Measurements from ENCODE around the gene SGK1. TPM values are rescaled to one million over a fixed set of nuclear protein-coding genes. Genes with fewer than 3 reads are reported as not detected.
"Not testable (repeated sequence)": the region's sequence is repeated elsewhere in the genome, so short reads cannot be mapped to it uniquely, and the experiment has no call there.

Gene SGK1
- total and polyA plus RNA-seq, 5 donors from 2014 or later, result 3.6 to 193 (median 4.1) TPM

- H3K27me3 Mint-ChIP-seq, result no peaks in the 10 kb centered on the region
- peak overlapping the region; percentile 7 to 84 (median 45) for H3K27ac Mint-ChIP-seq
- DNase-seq (no peak), ATAC-seq (ENCODE audit: low read depth in 2 of 2) (no peak)
- peaks cover 16 to 21% (median 18%) of the 10 kb centered on the region in 4 donors for H3K4me1 Mint-ChIP-seq
- no peaks in the 10 kb centered on the region for H3K36me3 ChIP-seq (ENCODE audit: control insufficient read depth, insufficient read depth, low read length)
- no peaks in the 10 kb centered on the region for H3K27me3 ChIP-seq (ENCODE audit: control insufficient read depth, insufficient read depth, low read length)
- peaks cover 14% of the 10 kb centered on the region for H3K4me1 ChIP-seq (ENCODE audit: control insufficient read depth, insufficient read depth, low read length, poor library complexity, severe bottlenecking)
- H3K4me3 ChIP-seq (ENCODE audit: low read depth, low read length), result no peak overlapping the region
- no peak overlapping the region for H3K27ac ChIP-seq (ENCODE audit: insufficient read depth, low read length, poor library complexity, severe bottlenecking)
- peak overlapping the region in 1 of 4 donors; percentile 4 for H3K4me3 Mint-ChIP-seq
- no peaks in the 10 kb centered on the region for H3K9me3 ChIP-seq (ENCODE audit: control insufficient read depth in 2 of 2, low read length in 2 of 2)
- H3K9me3 Mint-ChIP-seq, result no peaks in the 10 kb centered on the region
- H3K36me3 Mint-ChIP-seq, result no peaks in the 10 kb centered on the region
These were observed 29.9 kb downstream of the SGK1 start for GRCh38 chr6:134287859-134288537.

DNA sequence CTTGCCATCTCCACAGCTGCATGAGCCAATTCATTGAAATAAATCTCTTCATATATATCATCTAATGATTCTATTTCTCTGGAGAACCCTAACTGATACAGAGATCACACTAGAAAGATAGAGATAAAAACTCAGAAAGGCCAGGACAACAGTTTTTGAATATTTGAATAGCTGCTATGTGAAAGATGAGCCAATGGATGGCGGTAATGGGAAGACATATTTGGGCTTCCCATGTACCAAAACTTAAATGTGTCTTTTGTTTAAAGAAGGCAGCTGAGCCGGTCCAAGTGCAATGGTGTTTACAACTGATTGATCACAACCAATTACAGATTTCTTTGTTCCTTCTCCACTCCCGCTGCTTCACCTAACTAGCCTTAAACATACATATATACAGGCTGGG, 35.1 kb downstream of the SGK1 start:
- DNase-seq (no peak), ATAC-seq (ENCODE audit: low read depth in 2 of 2) (no peak)
- Histone ChIP-seq H3K4me1 (ENCODE audit: control insufficient read depth, insufficient read depth, low read length, poor library complexity, severe bottlenecking) (no peaks in the 10 kb centered on the region), H3K4me3 (ENCODE audit: low read depth, low read length) (no peak overlapping the region), H3K9me3 (ENCODE audit: control insufficient read depth in 2 of 2, low read length in 2 of 2) (no peaks in the 10 kb centered on the region), H3K27ac (ENCODE audit: insufficient read depth, low read length, poor library complexity, severe bottlenecking) (no peak overlapping the region), H3K27me3 (ENCODE audit: control insufficient read depth, insufficient read depth, low read length) (no peaks in the 10 kb centered on the region), H3K36me3 (ENCODE audit: control insufficient read depth, insufficient read depth, low read length) (no peaks in the 10 kb centered on the region)
- Mint-ChIP-seq H3K4me3 (no peak overlapping the region), H3K4me1 (peaks cover 2 to 14% (median 8%) of the 10 kb centered on the region in 4 donors), H3K9me3 (no peaks in the 10 kb centered on the region), H3K27ac (no peak overlapping the region), H3K36me3 (no peaks in the 10 kb centered on the region), H3K27me3 (no peaks in the 10 kb centered on the region)

DNA sequence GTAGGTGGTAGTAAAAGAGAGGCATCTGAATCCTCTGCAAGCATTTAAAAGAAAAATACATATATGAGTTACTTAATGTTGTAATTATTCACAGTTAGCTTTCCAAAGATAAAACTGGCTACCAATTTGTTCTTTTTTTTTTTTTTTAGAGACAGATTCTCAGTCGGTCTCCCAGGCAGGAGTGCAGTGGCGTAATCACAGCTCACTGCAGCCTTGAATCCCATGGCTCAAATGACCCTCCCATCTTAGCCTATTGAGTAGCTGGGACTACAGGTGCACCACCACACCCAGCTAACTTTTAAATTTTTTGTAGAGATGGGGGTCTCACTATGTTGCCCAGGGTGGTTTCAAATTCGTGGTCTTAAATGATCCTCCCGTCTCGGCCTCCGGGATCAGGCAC, 36.5 kb downstream of the SGK1 start:
- Mint-ChIP-seq H3K9me3 (no peaks in the 10 kb centered on the region), H3K4me1 (peaks cover 9 to 24% (median 18%) of the 10 kb centered on the region in 4 donors), H3K4me3 (no peak overlapping the region), H3K36me3 (no peaks in the 10 kb centered on the region), H3K27ac (no peak overlapping the region), H3K27me3 (no peaks in the 10 kb centered on the region)
- Histone ChIP-seq H3K9me3 (ENCODE audit: control insufficient read depth in 2 of 2, low read length in 2 of 2) (no peaks in the 10 kb centered on the region), H3K27me3 (ENCODE audit: control insufficient read depth, insufficient read depth, low read length) (no peaks in the 10 kb centered on the region), H3K27ac (ENCODE audit: insufficient read depth, low read length, poor library complexity, severe bottlenecking) (no peak overlapping the region), H3K36me3 (ENCODE audit: control insufficient read depth, insufficient read depth, low read length) (no peaks in the 10 kb centered on the region), H3K4me1 (ENCODE audit: control insufficient read depth, insufficient read depth, low read length, poor library complexity, severe bottlenecking) (peaks cover 13% of the 10 kb centered on the region), H3K4me3 (ENCODE audit: low read depth, low read length) (no peak overlapping the region)
- no peak for DNase-seq
- ATAC-seq (ENCODE audit: low read depth in 2 of 2), result no peak

- no peaks in the 10 kb centered on the region for H3K27me3 Mint-ChIP-seq
- H3K27me3 ChIP-seq (ENCODE audit: control insufficient read depth, insufficient read depth, low read length), result no peaks in the 10 kb centered on the region
- H3K9me3 Mint-ChIP-seq, result no peaks in the 10 kb centered on the region
- DNase-seq, result no peak
- H3K36me3 ChIP-seq (ENCODE audit: control insufficient read depth, insufficient read depth, low read length), result no peaks in the 10 kb centered on the region
- peaks cover 16% of the 10 kb centered on the region for H3K4me1 ChIP-seq (ENCODE audit: control insufficient read depth, insufficient read depth, low read length, poor library complexity, severe bottlenecking)
- no peak overlapping the region for H3K27ac Mint-ChIP-seq
- H3K4me3 ChIP-seq (ENCODE audit: low read depth, low read length), result no peak overlapping the region
- no peaks in the 10 kb centered on the region for H3K9me3 ChIP-seq (ENCODE audit: control insufficient read depth in 2 of 2, low read length in 2 of 2)
- no peak for ATAC-seq (ENCODE audit: low read depth in 2 of 2)
- H3K4me3 Mint-ChIP-seq, result no peak overlapping the region
- H3K4me1 Mint-ChIP-seq, result peaks cover 19 to 36% (median 28%) of the 10 kb centered on the region in 4 donors
- H3K27ac ChIP-seq (ENCODE audit: insufficient read depth, low read length, poor library complexity, severe bottlenecking), result no peak overlapping the region
- no peaks in the 10 kb centered on the region for H3K36me3 Mint-ChIP-seq
These were observed 39.9 kb downstream of the SGK1 start for GRCh38 chr6:134278000-134278399.

DNA sequence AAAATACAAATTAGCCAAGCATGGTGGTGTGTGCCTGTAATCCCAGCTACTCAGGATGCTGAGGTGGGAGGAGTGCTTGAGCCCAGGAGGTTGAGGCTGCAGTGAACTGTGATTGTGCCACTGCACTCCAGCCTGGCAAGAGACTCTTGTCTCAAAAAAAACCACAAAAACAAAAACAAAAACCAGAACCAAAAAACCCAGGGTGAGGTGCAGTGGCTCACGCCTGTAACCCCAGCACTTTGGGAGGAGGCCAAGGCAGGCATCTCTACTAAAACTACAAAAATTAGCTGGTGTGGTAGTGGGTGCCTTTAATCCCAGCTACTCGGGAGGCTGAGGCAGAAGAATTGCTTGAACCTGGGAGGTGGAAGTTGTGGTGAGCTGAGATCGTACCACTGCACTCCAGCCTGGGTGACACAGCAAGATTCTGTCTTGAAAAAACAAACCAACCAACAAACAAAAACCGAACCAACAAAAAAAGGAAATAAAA, 41.0 kb downstream of the SGK1 start:
- DNase-seq, result peak in 1 of 3 donors; percentile 43
- peak overlapping the region in 3 of 4 donors; percentile 14 to 53 (median 31) for H3K4me3 Mint-ChIP-seq
- not testable (repeated sequence) for H3K9me3 ChIP-seq (ENCODE audit: control insufficient read depth in 2 of 2, low read length in 2 of 2); H3K27me3 Mint-ChIP-seq; H3K27me3 ChIP-seq (ENCODE audit: control insufficient read depth, insufficient read depth, low read length); H3K9me3 Mint-ChIP-seq; H3K27ac ChIP-seq (ENCODE audit: insufficient read depth, low read length, poor library complexity, severe bottlenecking); H3K36me3 Mint-ChIP-seq; H3K36me3 ChIP-seq (ENCODE audit: control insufficient read depth, insufficient read depth, low read length)
- ATAC-seq (ENCODE audit: low read depth in 2 of 2), result peak; percentile 12 to 37
- Histone ChIP-seq H3K4me3 (ENCODE audit: low read depth, low read length) (peak overlapping the region; percentile 28), H3K4me1 (ENCODE audit: control insufficient read depth, insufficient read depth, low read length, poor library complexity, severe bottlenecking) (peaks cover 25% of the 10 kb centered on the region)
- peaks cover 23 to 45% (median 34%) of the 10 kb centered on the region in 4 donors for H3K4me1 Mint-ChIP-seq
- peak overlapping the region; percentile 51 to 85 (median 70) for H3K27ac Mint-ChIP-seq

DNA sequence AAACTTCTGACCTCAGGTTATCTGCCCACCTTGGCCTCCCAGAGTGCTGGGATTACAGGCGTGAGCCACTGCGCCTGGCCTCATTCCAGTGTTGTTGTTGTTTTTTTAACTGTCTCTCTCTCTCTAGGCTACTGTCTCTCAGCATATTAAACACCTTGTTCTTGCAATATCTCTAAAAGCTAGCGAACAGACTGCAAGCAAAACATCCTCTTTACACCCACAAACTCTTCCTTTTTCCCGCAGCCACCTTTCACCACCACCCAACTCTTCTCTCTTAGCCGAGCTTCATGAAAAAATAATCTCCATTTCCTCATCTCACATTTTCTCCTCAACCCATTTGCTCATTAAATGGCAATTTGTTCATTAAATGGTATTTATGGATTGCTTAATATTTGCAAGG, 45.5 kb downstream of the SGK1 start:
- Mint-ChIP-seq H3K9me3 (no peaks in the 10 kb centered on the region), H3K4me1 (peaks cover 19 to 38% (median 29%) of the 10 kb centered on the region in 4 donors), H3K4me3 (peak overlapping the region in 2 of 4 donors; percentile 47 to 49), H3K36me3 (no peaks in the 10 kb centered on the region), H3K27me3 (no peaks in the 10 kb centered on the region), H3K27ac (peak overlapping the region in 2 of 3 donors; percentile 54 to 83)
- Histone ChIP-seq H3K27ac (ENCODE audit: insufficient read depth, low read length, poor library complexity, severe bottlenecking) (no peak overlapping the region), H3K36me3 (ENCODE audit: control insufficient read depth, insufficient read depth, low read length) (no peaks in the 10 kb centered on the region), H3K9me3 (ENCODE audit: control insufficient read depth in 2 of 2, low read length in 2 of 2) (no peaks in the 10 kb centered on the region), H3K27me3 (ENCODE audit: control insufficient read depth, insufficient read depth, low read length) (no peaks in the 10 kb centered on the region), H3K4me1 (ENCODE audit: control insufficient read depth, insufficient read depth, low read length, poor library complexity, severe bottlenecking) (peaks cover 21% of the 10 kb centered on the region), H3K4me3 (ENCODE audit: low read depth, low read length) (peak overlapping the region; percentile 41)
- DNase-seq, result peak in 1 of 3 donors; percentile 36
- peak in 1 of 2 donors; percentile 11 for ATAC-seq (ENCODE audit: low read depth in 2 of 2)

DNA sequence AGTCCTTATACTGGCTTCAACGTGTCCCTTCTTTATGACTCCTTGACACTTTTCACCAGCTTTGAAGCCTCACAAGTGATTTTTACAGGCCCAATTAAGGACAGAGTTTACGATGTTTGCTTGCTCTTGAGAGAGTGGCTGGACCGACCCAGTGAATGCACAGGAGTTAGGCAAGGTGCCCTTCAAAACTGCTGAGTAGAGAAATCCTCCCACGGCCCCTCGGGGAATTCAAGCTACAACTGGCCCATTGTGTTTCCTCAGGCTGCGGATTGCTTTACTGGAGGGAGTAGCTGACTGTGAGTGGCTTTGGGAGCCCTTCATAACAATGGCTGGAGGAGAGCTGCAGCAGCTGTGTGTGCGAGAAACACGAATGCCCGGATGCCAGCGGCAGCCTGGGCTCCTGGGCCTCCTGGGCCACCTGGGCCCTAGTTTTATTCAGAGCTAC, 50.0 kb downstream of the SGK1 start:
- no peak overlapping the region for H3K4me3 ChIP-seq (ENCODE audit: low read depth, low read length)
- no peak overlapping the region for H3K27ac ChIP-seq (ENCODE audit: insufficient read depth, low read length, poor library complexity, severe bottlenecking)
- no peak for ATAC-seq (ENCODE audit: low read depth in 2 of 2)
- H3K27me3 ChIP-seq (ENCODE audit: control insufficient read depth, insufficient read depth, low read length), result no peaks in the 10 kb centered on the region
- peaks cover 6 to 14% (median 10%) of the 10 kb centered on the region in 4 donors for H3K4me1 Mint-ChIP-seq
- DNase-seq, result no peak
- H3K36me3 Mint-ChIP-seq, result no peaks in the 10 kb centered on the region
- no peak overlapping the region for H3K4me3 Mint-ChIP-seq
- no peaks in the 10 kb centered on the region for H3K9me3 Mint-ChIP-seq
- no peaks in the 10 kb centered on the region for H3K27me3 Mint-ChIP-seq
- H3K36me3 ChIP-seq (ENCODE audit: control insufficient read depth, insufficient read depth, low read length), result no peaks in the 10 kb centered on the region
- H3K4me1 ChIP-seq (ENCODE audit: control insufficient read depth, insufficient read depth, low read length, poor library complexity, severe bottlenecking), result peaks cover 9% of the 10 kb centered on the region
- H3K27ac Mint-ChIP-seq, result peak overlapping the region in 1 of 3 donors; percentile 60
- H3K9me3 ChIP-seq (ENCODE audit: control insufficient read depth in 2 of 2, low read length in 2 of 2), result no peaks in the 10 kb centered on the region

- H3K27me3 Mint-ChIP-seq, result no peaks in the 10 kb centered on the region
- ATAC-seq (ENCODE audit: low read depth in 2 of 2), result no peak
- no peak overlapping the region for H3K27ac ChIP-seq (ENCODE audit: insufficient read depth, low read length, poor library complexity, severe bottlenecking)
- no peaks in the 10 kb centered on the region for H3K9me3 Mint-ChIP-seq
- no peak overlapping the region for H3K4me3 ChIP-seq (ENCODE audit: low read depth, low read length)
- H3K9me3 ChIP-seq (ENCODE audit: control insufficient read depth in 2 of 2, low read length in 2 of 2), result no peaks in the 10 kb centered on the region
- H3K27ac Mint-ChIP-seq, result no peak overlapping the region
- H3K4me1 Mint-ChIP-seq, result peaks cover 0 to 5% (median 2%) of the 10 kb centered on the region in 4 donors
- no peak overlapping the region for H3K4me3 Mint-ChIP-seq
- H3K27me3 ChIP-seq (ENCODE audit: control insufficient read depth, insufficient read depth, low read length), result no peaks in the 10 kb centered on the region
- H3K4me1 ChIP-seq (ENCODE audit: control insufficient read depth, insufficient read depth, low read length, poor library complexity, severe bottlenecking), result no peaks in the 10 kb centered on the region
- no peaks in the 10 kb centered on the region for H3K36me3 ChIP-seq (ENCODE audit: control insufficient read depth, insufficient read depth, low read length)
- H3K36me3 Mint-ChIP-seq, result no peaks in the 10 kb centered on the region
- DNase-seq, result no peak
These were observed 51.1 kb downstream of the SGK1 start for GRCh38 chr6:134266776-134267175.

Data from CD4-positive, CD25-positive, alpha-beta regulatory T cell (primary cell).